Activated CD4-positive, alpha-beta memory T cell treated with anti-CD3 and anti-CD28 coated beads, Interleukin-2, amount 10 ng/mL, durations not matched to agents 7 days and 5 days (primary cell): ENCODE results near the gene EXOC1. TPM values are rescaled to one million over a fixed set of nuclear protein-coding genes. Genes with fewer than 3 reads are reported as not detected.

Source experiments
- CTCF ChIA-PET: fragments of 350-600 bp; sonication (Branson Sonifier 250); formaldehyde crosslinking; loops from one replicate; lab custom pipeline; 2021; ENCODE audit warnings: antibody characterized with exemption, inconsistent platforms; lab: Charles Lee
- POLR2A ChIA-PET: fragments of 350-600 bp; sonication (Branson Sonifier 250); formaldehyde crosslinking; loops from one replicate; lab custom pipeline; 2021; ENCODE audit warnings: antibody characterized with exemption; lab: Charles Lee
- DNase-seq: peaks from one replicate; pipeline ENCODE4 v3.0.0-alpha.2; 2020
- H3K27ac Mint-ChIP-seq: one replicate; pipeline ENCODE4 v1.8.0; 2021; ENCODE audit warnings: mild to moderate bottlenecking, mixed read lengths
- H3K27me3 Mint-ChIP-seq: one replicate; pipeline ENCODE4 v1.8.0; 2021; ENCODE audit warnings: mixed read lengths
- H3K36me3 Mint-ChIP-seq: one replicate; pipeline ENCODE4 v1.8.0; 2021; ENCODE audit warnings: low read depth, mixed read lengths
- H3K4me1 Mint-ChIP-seq: one replicate; pipeline ENCODE4 v1.8.0; 2021; ENCODE audit warnings: mixed read lengths
- H3K4me3 Mint-ChIP-seq: one replicate; pipeline ENCODE4 v1.8.0; 2021; ENCODE audit warnings: mild to moderate bottlenecking, mixed read lengths
- H3K9me3 Mint-ChIP-seq: one replicate; pipeline ENCODE4 v1.8.0; 2021; ENCODE audit warnings: mixed read lengths
- total RNA-seq, 2 experiments: library from RNA; stranded (reverse); gene quantifications; one replicate each; pipeline ENCODE4 v1.2.3, GENCODE V29; 2021

The EXOC1 gene
- total RNA-seq, 2 experiments from 2014 or later: 34.5 to 37.2 TPM

- no peak for DNase-seq
- H3K4me3 Mint-ChIP-seq: no peak overlapping the region
- no peaks in the 10 kb centered on the region for H3K9me3 Mint-ChIP-seq
- H3K27ac Mint-ChIP-seq: no peak overlapping the region
- peaks cover 5% of the 10 kb centered on the region for H3K4me1 Mint-ChIP-seq
- no peaks in the 10 kb centered on the region for H3K27me3 Mint-ChIP-seq
- CTCF ChIA-PET: interaction anchor here (1.1 to 1.3 kb wide), 2 partner anchors 11 to 542 kb away, joined by 3 to 5 read pairs; partner anchors contain the start of gene SRD5A3
- POLR2A ChIA-PET: interaction anchor here (0.6 to 0.7 kb wide), 2 partner anchors 47 to 61 kb away, joined by 3 read pairs; no protein-coding TSS in a partner anchor
- H3K36me3 Mint-ChIP-seq: peaks cover 27% of the 10 kb centered on the region
Observed at GRCh38 chr4:55887594-55887993, 34.1 kb downstream of the EXOC1 start.

- ChIA-PET CTCF (no interaction called here), POLR2A (interaction anchor here (1.3 kb wide), 1 partner anchor 22 kb away, joined by 3 read pairs; no protein-coding TSS in a partner anchor)
- Mint-ChIP-seq H3K36me3 (peaks cover 44% of the 10 kb centered on the region), H3K27ac (no peak overlapping the region), H3K27me3 (no peaks in the 10 kb centered on the region), H3K4me1 (peaks cover 5% of the 10 kb centered on the region), H3K4me3 (no peak overlapping the region), H3K9me3 (no peaks in the 10 kb centered on the region)
- DNase-seq: no peak
Observed at GRCh38 chr4:55892156-55892555, 38.7 kb downstream of the EXOC1 start.

GRCh38 chr4:55896622-55897021 lies 43.2 kb downstream of the EXOC1 start:
- ChIA-PET POLR2A (no interaction called here), CTCF (no interaction called here)
- Mint-ChIP-seq H3K4me1 (peaks cover 2% of the 10 kb centered on the region), H3K27me3 (no peaks in the 10 kb centered on the region), H3K9me3 (no peaks in the 10 kb centered on the region), H3K4me3 (no peak overlapping the region), H3K36me3 (peaks cover 43% of the 10 kb centered on the region), H3K27ac (no peak overlapping the region)
- DNase-seq: no peak

- Mint-ChIP-seq H3K9me3 (no peaks in the 10 kb centered on the region), H3K36me3 (peaks cover 44% of the 10 kb centered on the region), H3K4me3 (no peak overlapping the region), H3K27ac (no peak overlapping the region), H3K27me3 (no peaks in the 10 kb centered on the region), H3K4me1 (peaks cover 12% of the 10 kb centered on the region)
- ChIA-PET CTCF (interaction anchor here (0.7 kb wide), 1 partner anchor 9 kb away, joined by 3 read pairs; no protein-coding TSS in a partner anchor), POLR2A (no interaction called here)
- DNase-seq: no peak
Observed at GRCh38 chr4:55902677-55903076, 49.2 kb downstream of the EXOC1 start.

- CTCF ChIA-PET: interaction anchor here (0.7 kb wide), 1 partner anchor 10 kb away, joined by 3 read pairs; no protein-coding TSS in a partner anchor
- Mint-ChIP-seq H3K4me3 (no peak overlapping the region), H3K9me3 (no peaks in the 10 kb centered on the region), H3K27me3 (no peaks in the 10 kb centered on the region), H3K27ac (no peak overlapping the region), H3K36me3 (peaks cover 40% of the 10 kb centered on the region), H3K4me1 (peaks cover 12% of the 10 kb centered on the region)
- POLR2A ChIA-PET: no interaction called here
- DNase-seq: no peak
Observed at GRCh38 chr4:55903577-55903976, 50.1 kb downstream of the EXOC1 start.

- ChIA-PET CTCF (no interaction called here), POLR2A (no interaction called here)
- H3K9me3 Mint-ChIP-seq: no peaks in the 10 kb centered on the region
- peaks cover 12% of the 10 kb centered on the region for H3K4me1 Mint-ChIP-seq
- no peak overlapping the region for H3K4me3 Mint-ChIP-seq
- H3K27me3 Mint-ChIP-seq: no peaks in the 10 kb centered on the region
- H3K36me3 Mint-ChIP-seq: peaks cover 40% of the 10 kb centered on the region
- no peak overlapping the region for H3K27ac Mint-ChIP-seq
- DNase-seq: no peak
Observed at GRCh38 chr4:55904576-55904975, 51.1 kb downstream of the EXOC1 start.

GRCh38 chr4:55906323-55906722 lies 52.9 kb downstream of the EXOC1 start:
- Mint-ChIP-seq H3K27me3 (no peaks in the 10 kb centered on the region), H3K4me1 (peaks cover 12% of the 10 kb centered on the region), H3K36me3 (peaks cover 32% of the 10 kb centered on the region), H3K4me3 (no peak overlapping the region), H3K27ac (no peak overlapping the region), H3K9me3 (no peaks in the 10 kb centered on the region)
- no peak for DNase-seq
- POLR2A ChIA-PET: no interaction called here
- CTCF ChIA-PET: interaction anchor here (1.3 to 2.1 kb wide), 2 partner anchors 40 to 42 kb away, joined by 3 to 6 read pairs; partner anchors contain the start of gene CEP135

GRCh38 chr4:55906989-55907388 lies 53.5 kb downstream of the EXOC1 start:
- ChIA-PET CTCF (interaction anchor here (1.3 to 2.1 kb wide), 2 partner anchors 41 kb away, joined by 3 to 6 read pairs; partner anchors contain the start of gene CEP135), POLR2A (no interaction called here)
- H3K36me3 Mint-ChIP-seq: peaks cover 32% of the 10 kb centered on the region
- DNase-seq: no peak
- H3K4me1 Mint-ChIP-seq: peaks cover 12% of the 10 kb centered on the region
- no peak overlapping the region for H3K27ac Mint-ChIP-seq
- no peaks in the 10 kb centered on the region for H3K9me3 Mint-ChIP-seq
- no peaks in the 10 kb centered on the region for H3K27me3 Mint-ChIP-seq
- no peak overlapping the region for H3K4me3 Mint-ChIP-seq

- ChIA-PET POLR2A (no interaction called here), CTCF (no interaction called here)
- no peaks in the 10 kb centered on the region for H3K9me3 Mint-ChIP-seq
- no peak overlapping the region for H3K27ac Mint-ChIP-seq
- DNase-seq: no peak
- H3K4me1 Mint-ChIP-seq: peaks cover 12% of the 10 kb centered on the region
- no peaks in the 10 kb centered on the region for H3K27me3 Mint-ChIP-seq
- H3K36me3 Mint-ChIP-seq: peaks cover 28% of the 10 kb centered on the region
- no peak overlapping the region for H3K4me3 Mint-ChIP-seq
Observed at GRCh38 chr4:55907469-55907868, 54.0 kb downstream of the EXOC1 start.

GRCh38 chr4:55910140-55910539 lies 56.7 kb downstream of the EXOC1 start:
- Mint-ChIP-seq H3K4me3 (no peak overlapping the region), H3K27me3 (no peaks in the 10 kb centered on the region)

GRCh38 chr4:55912249-55912648 lies 58.8 kb downstream of the EXOC1 start:
- DNase-seq: no peak
- H3K27ac Mint-ChIP-seq: no peak overlapping the region
- CTCF ChIA-PET: no interaction called here
- H3K36me3 Mint-ChIP-seq: peaks cover under 1% of the 10 kb centered on the region
- H3K4me1 Mint-ChIP-seq: peaks cover 4% of the 10 kb centered on the region
- no peaks in the 10 kb centered on the region for H3K9me3 Mint-ChIP-seq
- no peak overlapping the region for H3K4me3 Mint-ChIP-seq
- POLR2A ChIA-PET: interaction anchor here (1.1 kb wide), 1 partner anchor 37 kb away, joined by 3 read pairs; the partner anchor contains the start of gene CEP135
- no peaks in the 10 kb centered on the region for H3K27me3 Mint-ChIP-seq

More at GRCh38 chr4:55910140-55910539, 56.7 kb downstream of the EXOC1 start:
- CTCF ChIA-PET: no interaction called here
- DNase-seq: no peak
- POLR2A ChIA-PET: no interaction called here
- Mint-ChIP-seq H3K27ac (no peak overlapping the region), H3K4me1 (peaks cover 12% of the 10 kb centered on the region), H3K9me3 (no peaks in the 10 kb centered on the region), H3K36me3 (peaks cover 16% of the 10 kb centered on the region)

GRCh38 chr4:55920571-55920970 lies 67.1 kb downstream of the EXOC1 start:
- H3K9me3 Mint-ChIP-seq: no peaks in the 10 kb centered on the region
- CTCF ChIA-PET: interaction anchor here (1.4 kb wide), 1 partner anchor 28 kb away, joined by 4 read pairs; the partner anchor contains the start of gene CEP135
- no peak for DNase-seq
- POLR2A ChIA-PET: no interaction called here
- no peaks in the 10 kb centered on the region for H3K4me1 Mint-ChIP-seq
- no peaks in the 10 kb centered on the region for H3K36me3 Mint-ChIP-seq
- H3K4me3 Mint-ChIP-seq: no peak overlapping the region
- H3K27me3 Mint-ChIP-seq: no peaks in the 10 kb centered on the region
- H3K27ac Mint-ChIP-seq: no peak overlapping the region

GRCh38 chr4:55921093-55921492 lies 67.6 kb downstream of the EXOC1 start:
- Mint-ChIP-seq H3K4me3 (no peak overlapping the region), H3K4me1 (no peaks in the 10 kb centered on the region), H3K27ac (no peak overlapping the region), H3K36me3 (no peaks in the 10 kb centered on the region), H3K27me3 (no peaks in the 10 kb centered on the region), H3K9me3 (no peaks in the 10 kb centered on the region)
- CTCF ChIA-PET: no interaction called here
- DNase-seq: no peak
- POLR2A ChIA-PET: no interaction called here

- no peaks in the 10 kb centered on the region for H3K9me3 Mint-ChIP-seq
- no peak overlapping the region for H3K4me3 Mint-ChIP-seq
- H3K27ac Mint-ChIP-seq: no peak overlapping the region
- no peaks in the 10 kb centered on the region for H3K4me1 Mint-ChIP-seq
- no peaks in the 10 kb centered on the region for H3K27me3 Mint-ChIP-seq
- CTCF ChIA-PET: no interaction called here
- no peaks in the 10 kb centered on the region for H3K36me3 Mint-ChIP-seq
- POLR2A ChIA-PET: no interaction called here
- no peak for DNase-seq
Observed at GRCh38 chr4:55925241-55925640, 71.8 kb downstream of the EXOC1 start.
